H1 (cell line): ENCODE data around the gene RLN1. TPM values are rescaled to one million over a fixed set of nuclear protein-coding genes. Genes with fewer than 3 reads are reported as not detected.

Experiments used
- CTCF ChIA-PET: fragments of 300-600 bp; sonication (Branson Sonifier 250); formaldehyde crosslinking; loops from one replicate; lab custom pipeline; 2021; ENCODE audit not compliant: partially characterized antibody; lab: Charles Lee
- POLR2A ChIA-PET: fragments of 300-600 bp; sonication (Branson Sonifier 250); formaldehyde crosslinking; loops from one replicate; lab custom pipeline; 2021; ENCODE audit warnings: inconsistent platforms; ENCODE audit not compliant: partially characterized antibody; lab: Charles Lee
- DNase-seq, 2 experiments: peaks; one replicate each; pipeline versions ENCODE4 v3.0.0 to v3.0.0-alpha.2; 2010 to 2022; ENCODE audit warnings: low spot score in 2 of 2, low read depth in 1 of 2, mixed read lengths in 1 of 2
- FAIRE-seq: peaks from 2 replicates; lab custom pipeline; 2011; peaks lifted over from hg19 to GRCh38; lab: Jason Lieb, UNC
- H2AFZ ChIP-seq: 2 replicates; pipeline ENCODE4 v1.8.1; 2012; ENCODE audit warnings: low read length, inconsistent platforms
- H2AK5ac ChIP-seq: 2 replicates; pipeline ENCODE4 v1.6.1; 2013; ENCODE audit warnings: low read depth, low read length
- H2BK120ac ChIP-seq: replicated peaks from 2 replicates; pipeline ENCODE3; 2013; ENCODE audit warnings: low read depth, low read length, inconsistent platforms
- H2BK12ac ChIP-seq: 2 replicates; pipeline ENCODE4 v1.6.1; 2013; ENCODE audit warnings: low read depth, low read length
- H2BK15ac ChIP-seq: 2 replicates; pipeline ENCODE4 v1.6.1; 2013; ENCODE audit warnings: low read length
- H2BK20ac ChIP-seq: 2 replicates; pipeline ENCODE4 v1.6.1; 2013; ENCODE audit warnings: low read length
- H2BK5ac ChIP-seq: 2 replicates; pipeline ENCODE4 v1.6.1; 2013; ENCODE audit warnings: low read depth, low read length
- H3K14ac ChIP-seq: 2 replicates; pipeline ENCODE4 v1.6.1; 2013; ENCODE audit warnings: inconsistent platforms; ENCODE audit not compliant: insufficient read length
- H3K18ac ChIP-seq: 2 replicates; pipeline ENCODE4 v1.6.1; 2013; ENCODE audit warnings: low read length; ENCODE audit errors: extremely low read depth
- H3K23ac ChIP-seq: 2 replicates; pipeline ENCODE4 v1.6.1; 2013; ENCODE audit warnings: inconsistent platforms; ENCODE audit not compliant: insufficient read length
- H3K23me2 ChIP-seq: 2 replicates; pipeline ENCODE4 v1.6.1; 2013; ENCODE audit warnings: low read depth, low read length
- H3K27ac ChIP-seq: 2 replicates; pipeline ENCODE4 v1.6.1; 2011; ENCODE audit warnings: low read depth, low read length, inconsistent platforms
- H3K27me3 ChIP-seq, 4 experiments: replicated peaks in 1 of 4; 1 replicate in 1 of 4; 2 replicates in 3 of 4; pipeline versions ENCODE4 v1.6.1 to v1.8.1; 2011 to 2013; ENCODE audit warnings: low read length in 3 of 4, mild to moderate bottlenecking in 3 of 4, inconsistent platforms in 2 of 4, mixed read lengths in 2 of 4, moderate library complexity in 1 of 4; ENCODE audit not compliant: control insufficient read depth in 3 of 4, insufficient read depth in 3 of 4; ENCODE audit errors: extremely low read depth in 1 of 4
- H3K36me3 ChIP-seq, 4 experiments: 2 replicates each; pipeline versions ENCODE4 v1.6.1 to v1.8.1; 2011 to 2013; ENCODE audit warnings: mild to moderate bottlenecking in 4 of 4, low read length in 3 of 4, moderate library complexity in 2 of 4, control low read depth in 1 of 4, inconsistent platforms in 1 of 4; ENCODE audit not compliant: insufficient read depth in 4 of 4, control insufficient read depth in 2 of 4
- H3K4ac ChIP-seq: replicated peaks from 2 replicates; pipeline ENCODE3; 2013; ENCODE audit warnings: low read length, low read depth, mixed read lengths, inconsistent platforms; ENCODE audit not compliant: insufficient read length
- H3K4me1 ChIP-seq, 4 experiments: replicated peaks in 1 of 4; 1 replicate in 1 of 4; 2 replicates in 3 of 4; pipeline versions ENCODE4 v1.6.1 to v1.8.1; 2011 to 2013; ENCODE audit warnings: low read length in 3 of 4, inconsistent platforms in 2 of 4, mixed read lengths in 1 of 4; ENCODE audit not compliant: insufficient read depth in 4 of 4, control insufficient read depth in 3 of 4
- H3K4me2 ChIP-seq, 2 experiments: 2 replicates each; pipeline versions ENCODE4 v1.6.1 to v1.8.1; 2011 to 2013; ENCODE audit warnings: low read depth in 2 of 2, low read length in 2 of 2, control low read depth in 1 of 2, inconsistent platforms in 1 of 2, mild to moderate bottlenecking in 1 of 2; ENCODE audit not compliant: insufficient read depth in 1 of 2
- H3K4me3 ChIP-seq, 4 experiments: fragments of 200-600, 300-600 bp in 1 of 4; sonication (generic), shearing (Covaris generic), sonication (Bioruptor Twin) in 1 of 4; 2 replicates each; pipeline versions ENCODE4 v1.5.1 to v1.8.1; 2011 to 2016; ENCODE audit warnings: low read length in 4 of 4, low read depth in 3 of 4, control low read depth in 2 of 4, inconsistent platforms in 2 of 4, mild to moderate bottlenecking in 2 of 4, mixed read lengths in 1 of 4, moderate library complexity in 1 of 4; ENCODE audit not compliant: insufficient read depth in 2 of 4; ENCODE audit errors: extremely low read depth in 1 of 4
- H3K56ac ChIP-seq: replicated peaks from 2 replicates; pipeline ENCODE3; 2013; ENCODE audit warnings: low read depth, mild to moderate bottlenecking, mixed read lengths, low read length, inconsistent platforms; ENCODE audit not compliant: insufficient read length
- H3K79me1 ChIP-seq: 2 replicates; pipeline ENCODE4 v1.6.1; 2013; ENCODE audit warnings: low read depth, low read length, control low read depth
- H3K79me2 ChIP-seq, 2 experiments: 2 replicates each; pipeline versions ENCODE4 v1.6.1 to v1.8.1; 2012 to 2013; ENCODE audit warnings: low read length in 2 of 2, mild to moderate bottlenecking in 2 of 2, inconsistent platforms in 1 of 2; ENCODE audit not compliant: insufficient read depth in 2 of 2, control insufficient read depth in 1 of 2
- H3K9ac ChIP-seq, 4 experiments: replicated peaks in 1 of 4; 1 replicate in 1 of 4; 2 replicates in 3 of 4; pipeline versions ENCODE4 v1.6.1 to v1.8.1; 2011 to 2013; ENCODE audit warnings: low read depth in 3 of 4, low read length in 3 of 4, control low read depth in 2 of 4, mild to moderate bottlenecking in 2 of 4, moderate library complexity in 2 of 4, inconsistent platforms in 1 of 4; ENCODE audit errors: extremely low read depth in 1 of 4
- H3K9me3 ChIP-seq, 2 experiments: 2 replicates each; pipeline versions ENCODE4 v1.6.1 to v1.8.1; 2012 to 2013; ENCODE audit warnings: mild to moderate bottlenecking in 2 of 2, moderate library complexity in 2 of 2, control low read depth in 1 of 2, inconsistent platforms in 1 of 2, low read depth in 1 of 2, low read length in 1 of 2, mixed read lengths in 1 of 2; ENCODE audit not compliant: insufficient read depth in 2 of 2
- H4K20me1 ChIP-seq, 2 experiments: replicated peaks in 1 of 2; 2 replicates each; pipeline versions ENCODE3 to v1.8.1; 2011 to 2013; ENCODE audit warnings: inconsistent platforms in 2 of 2, low read length in 2 of 2, mild to moderate bottlenecking in 1 of 2; ENCODE audit not compliant: insufficient read depth in 2 of 2, control insufficient read depth in 1 of 2
- H4K5ac ChIP-seq: 2 replicates; pipeline ENCODE4 v1.6.1; 2013; ENCODE audit warnings: low read length, low read depth, mixed read lengths, inconsistent platforms; ENCODE audit not compliant: insufficient read length
- H4K8ac ChIP-seq: 2 replicates; pipeline ENCODE4 v1.8.0; 2013; ENCODE audit warnings: mild to moderate bottlenecking, moderate library complexity, low read length, inconsistent platforms; ENCODE audit not compliant: insufficient read depth; ENCODE audit errors: extremely low read depth
- H4K91ac ChIP-seq: replicated peaks from 2 replicates; pipeline ENCODE3; 2013; ENCODE audit warnings: low read length, mixed read lengths, inconsistent platforms; ENCODE audit not compliant: insufficient read length
- CHD1 ChIP-seq: IDR thresholded peaks from 2 replicates; pipeline ENCODE4 v1.6.1; 2012; ENCODE audit warnings: low read depth, low read length, improper control_type of control experiment
- HDAC6 ChIP-seq: IDR thresholded peaks from one replicate; pipeline ENCODE4 v1.7.1; 2012; ENCODE audit warnings: low read depth, mild to moderate bottlenecking, inconsistent platforms, low read length, moderate library complexity
- KDM4A ChIP-seq: IDR thresholded peaks from one replicate; pipeline ENCODE4 v1.7.1; 2012; ENCODE audit warnings: low read depth, mild to moderate bottlenecking, moderate library complexity, low read length, inconsistent platforms; ENCODE audit not compliant: severe bottlenecking
- TAF1 ChIP-seq: IDR thresholded peaks from 2 replicates; pipeline ENCODE4 v1.6.1; 2011; ENCODE audit warnings: mild to moderate bottlenecking, low read depth, low read length
- TAF7 ChIP-seq: optimal IDR thresholded peaks from 2 replicates; pipeline ENCODE3; 2011; ENCODE audit warnings: low read depth, mild to moderate bottlenecking, inconsistent platforms, low read length, moderate library complexity, borderline replicate concordance
- ZNF274 ChIP-seq: IDR thresholded peaks from 2 replicates; pipeline ENCODE4 v1.7.0; 2012; ENCODE audit warnings: low read length, borderline replicate concordance; ENCODE audit errors: extremely low read depth
- WGBS, 2 experiments: shearing (Covaris generic) in 1 of 2; methylation state at CpG; one replicate each; pipeline versions ENCODE4 v1.1.6 to v1.1.7; 2013 to 2015; ENCODE audit warnings: low lambda C conversion rate in 2 of 2, mixed read lengths in 2 of 2, inconsistent platforms in 1 of 2, low coverage in 1 of 2, missing lambda C conversion rate in 1 of 2; ENCODE audit not compliant: insufficient replicate concordance in 2 of 2, insufficient coverage in 1 of 2, insufficient read length in 1 of 2; ENCODE audit errors: extremely low coverage in 1 of 2, missing lambda C conversion rate in 1 of 2; 5-methylcytosine and 5-hydroxymethylcytosine counted together
- polyA plus RNA-seq, 7 experiments: library from polyadenylated mRNA; depleted of rRNA in 3 of 7; stranded (reverse) in 5 of 7; unstranded in 2 of 7; fragments of >200 nt in 5 of 7; fragments of 200-250 nt in 2 of 7; gene quantifications; 1 replicate in 5 of 7; 2 replicates in 1 of 7; 4 replicates in 1 of 7; pipeline versions ENCODE4 v1.2.1 to v1.2.3, GENCODE V29; 2011 to 2013; ENCODE audit warnings: missing spikeins in 2 of 7, mixed read lengths in 2 of 7
- total RNA-seq: library from RNA; stranded (reverse); fragmentation: NEBNext Ultra II Directional; extraction: Animal tissue kit (Norgen Biotek cat#: 25700); gene quantifications from 2 replicates; pipeline ENCODE4 v1.2.1, GENCODE V29; 2021

Gene RLN1
- total and polyA plus RNA-seq, 2 of the 8 experiments (the other 6 are each of a cell fraction or from before 2014, with no cell fraction given), result 0.51 to 0.80 TPM

DNA sequence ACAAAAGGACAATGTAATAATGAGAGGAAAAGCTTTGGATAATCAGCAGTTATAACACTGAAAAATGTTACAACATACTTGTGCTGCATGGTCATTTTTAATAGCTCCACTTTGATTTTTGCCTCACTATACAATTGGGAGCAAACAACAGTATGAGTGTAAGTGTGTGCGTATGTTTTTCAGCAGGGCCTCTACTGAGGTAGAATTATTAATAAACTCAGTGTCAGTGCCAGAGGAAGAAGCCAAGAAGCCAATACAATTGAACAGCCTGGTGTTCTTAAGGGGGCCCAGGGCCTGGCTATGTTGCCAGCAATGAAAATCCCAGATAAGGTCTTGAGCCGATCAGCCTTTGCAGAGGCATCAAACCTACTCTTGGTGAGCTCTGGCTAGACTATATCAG is 16.1 kb upstream of the RLN1 start:
- Histone ChIP-seq H3K14ac (no peak overlapping the region), H3K23me2 (no peaks in the 10 kb centered on the region; the same call in 1 of the 2 replicates), H3K18ac (no peak overlapping the region), H3K23ac (no peak overlapping the region), H2BK12ac (no peak overlapping the region), H3K36me3 (no peaks in the 10 kb centered on the region; a peak in 1 of 8 replicates), H2BK120ac (no peak overlapping the region), H3K4me1 (no peaks in the 10 kb centered on the region), H2AK5ac (no peak overlapping the region), H3K79me2 (no peaks in the 10 kb centered on the region), H4K91ac (no peak overlapping the region), H3K9ac (no peak overlapping the region), H3K4me3 (no peak overlapping the region), H2AFZ (no peak overlapping the region), H3K56ac (no peak overlapping the region), H4K20me1 (no peaks in the 10 kb centered on the region), H3K4ac (no peak overlapping the region), H3K9me3 (no peaks in the 10 kb centered on the region), H3K27me3 (no peaks in the 10 kb centered on the region), H4K5ac (no peak overlapping the region), H2BK15ac (no peak overlapping the region), H2BK20ac (no peak overlapping the region), H2BK5ac (no peak overlapping the region), H3K4me2 (no peak overlapping the region), H4K8ac (no peak overlapping the region), H3K79me1 (no peaks in the 10 kb centered on the region), H3K27ac (no peak overlapping the region)
- POLR2A ChIA-PET, result no interaction called here
- FAIRE-seq, result no peak
- TF ChIP-seq TAF7, result no peak
- TF ChIP-seq KDM4A, result no peak
- TF ChIP-seq TAF1, result no peak
- TF ChIP-seq ZNF274, result no peak
- no peak for TF ChIP-seq HDAC6
- TF ChIP-seq CHD1, result no peak
- DNase-seq, result no peak
- WGBS, 2 experiments, result 94% methylated on average over 2 of the region's 2 CpGs; no CpG with 5 or more reads in 1 of the 2 experiments
- CTCF ChIA-PET, result interaction anchor here (0.7 to 1.9 kb wide), 3 partner anchors 86 to 163 kb away, joined by 3 to 5 read pairs (median 4); no protein-coding TSS in a partner anchor
